Measurements from ENCODE around the gene CCL27.
A peak's percentile ranks its signal among the peaks of the same experiment; 100 is the strongest.

CCL27 gene

GRCh38 chr9:34624475-34625185, 37.8 kb downstream of the CCL27 start:
- no peak for DNase-seq

GRCh38 chr9:34623374-34624235, 38.9 kb downstream of the CCL27 start:
- no peak for DNase-seq

- DNase-seq: peak; percentile 83
Observed at GRCh38 chr9:34620061-34620994, 42.1 kb downstream of the CCL27 start, which contains the start of gene DCTN3. Gene DCTN3 (minus strand): TSS chr9:34620495. CDS start chr9:34620464, 31 bp downstream.

- DNase-seq: no peak
Observed at GRCh38 chr9:34615132-34615531, 47.3 kb downstream of the CCL27 start.

- DNase-seq: peak; percentile 64
Observed at GRCh38 chr9:34612788-34613390, 49.6 kb downstream of the CCL27 start.

All from NK-92 treated with Interleukin-12 subunit alpha and Interleukin-12 subunit beta, amount 100 ng/mL, for 24 hours (cell line).